Kidney epithelial cell (primary cell): ENCODE data around the gene GPX4. TPM values are rescaled to one million over a fixed set of nuclear protein-coding genes. Genes with fewer than 3 reads are reported as not detected.

ENCODE experiments used
- DNase-seq: peaks from one replicate; pipeline ENCODE4 v3.0.0-alpha.2; 2010; ENCODE audit warnings: low read depth
- H3K27me3 ChIP-seq: 2 replicates; pipeline ENCODE4 v1.6.0; 2011; ENCODE audit warnings: low read length; ENCODE audit not compliant: control insufficient read depth, insufficient read depth
- H3K36me3 ChIP-seq: 2 replicates; pipeline ENCODE4 v1.5.1; 2011; ENCODE audit warnings: low read length; ENCODE audit not compliant: control insufficient read depth, insufficient read depth
- H3K4me3 ChIP-seq: 2 replicates; pipeline ENCODE4 v1.5.1; 2011; ENCODE audit warnings: low read depth, mild to moderate bottlenecking, control low read depth, low read length
- CTCF ChIP-seq: IDR thresholded peaks from 2 replicates; pipeline ENCODE4 v1.5.1; 2011; ENCODE audit warnings: mild to moderate bottlenecking, moderate library complexity, low read length, control low read depth, inconsistent platforms; ENCODE audit not compliant: insufficient read depth, poor library complexity, severe bottlenecking
- total RNA-seq: library from RNA; depleted of rRNA; stranded (reverse); fragments of >200 nt; gene quantifications from 2 replicates; pipeline ENCODE4 v1.2.3, GENCODE V29; 2015

Gene GPX4
- total RNA-seq, 1 donor from 2014 or later: 538 TPM

- Histone ChIP-seq H3K36me3 (no peaks in the 10 kb centered on the region), H3K4me3 (peak overlapping the region; percentile 65), H3K27me3 (no peaks in the 10 kb centered on the region)
- no peak for DNase-seq
- TF ChIP-seq CTCF: no peak
These were observed 665 bp downstream of the GPX4 start for GRCh38 chr19:1104311-1105007.

GRCh38 chr19:1105008-1105872, 1.4 kb downstream of the GPX4 start:
- no peak for TF ChIP-seq CTCF
- H3K36me3 ChIP-seq: no peaks in the 10 kb centered on the region
- no peak for DNase-seq
- no peaks in the 10 kb centered on the region for H3K27me3 ChIP-seq
- peak overlapping the region; percentile 65 for H3K4me3 ChIP-seq

DNA sequence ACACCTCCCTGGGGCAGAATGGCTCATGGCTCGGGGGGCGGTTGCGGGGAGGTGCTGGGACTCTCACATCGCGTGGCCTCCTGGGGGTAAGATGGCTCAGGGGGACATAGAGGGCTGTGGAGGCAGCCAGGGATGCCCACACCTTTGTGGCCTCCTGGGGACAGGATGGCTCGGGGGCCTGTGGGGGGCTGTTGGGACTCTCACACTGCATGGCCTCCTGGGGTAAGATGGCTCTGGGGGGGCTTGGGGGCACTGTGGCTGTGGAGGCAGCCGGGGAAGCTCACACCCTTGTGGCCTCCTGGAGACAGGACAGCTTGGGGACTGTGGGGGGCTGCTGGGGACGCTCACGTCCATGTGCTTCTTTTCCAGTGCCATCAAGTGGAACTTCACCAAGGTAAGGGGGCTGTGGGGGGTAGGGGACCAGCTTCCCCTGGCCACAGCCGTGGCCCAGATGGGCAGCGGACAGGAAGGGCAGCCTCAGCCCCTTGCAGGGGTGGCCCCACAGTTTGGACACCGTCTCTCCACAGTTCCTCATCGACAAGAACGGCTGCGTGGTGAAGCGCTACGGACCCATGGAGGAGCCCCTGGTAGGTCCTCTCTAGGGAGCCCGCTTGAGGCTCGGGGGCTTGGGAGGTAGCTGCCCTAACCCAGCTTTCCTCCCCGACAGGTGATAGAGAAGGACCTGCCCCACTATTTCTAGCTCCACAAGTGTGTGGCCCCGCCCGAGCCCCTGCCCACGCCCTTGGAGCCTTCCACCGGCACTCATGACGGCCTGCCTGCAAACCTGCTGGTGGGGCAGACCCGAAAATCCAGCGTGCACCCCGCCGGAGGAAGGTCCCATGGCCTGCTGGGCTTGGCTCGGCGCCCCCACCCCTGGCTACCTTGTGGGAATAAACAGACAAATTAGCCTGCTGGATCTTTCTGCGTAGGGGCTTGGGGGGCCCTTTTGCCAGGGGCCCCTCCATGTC, 2.4 kb downstream of the GPX4 start:
- peaks cover 1% of the 10 kb centered on the region for H3K36me3 ChIP-seq
- no peaks in the 10 kb centered on the region for H3K27me3 ChIP-seq
- no peak overlapping the region for H3K4me3 ChIP-seq
- no peak for TF ChIP-seq CTCF
- no peak for DNase-seq

GRCh38 chr19:1106841-1107660, 3.3 kb downstream of the GPX4 start:
- DNase-seq: no peak

More at GRCh38 chr19:1106841-1107660, 3.3 kb downstream of the GPX4 start:
- peak; percentile 35 for TF ChIP-seq CTCF
- H3K36me3 ChIP-seq: peaks cover 1% of the 10 kb centered on the region
- H3K4me3 ChIP-seq: no peak overlapping the region
- H3K27me3 ChIP-seq: no peaks in the 10 kb centered on the region
